ENCODE data around the gene IL7R. TPM values are rescaled to one million over a fixed set of nuclear protein-coding genes. Genes with fewer than 3 reads are reported as not detected.

IL7R gene, protein sequence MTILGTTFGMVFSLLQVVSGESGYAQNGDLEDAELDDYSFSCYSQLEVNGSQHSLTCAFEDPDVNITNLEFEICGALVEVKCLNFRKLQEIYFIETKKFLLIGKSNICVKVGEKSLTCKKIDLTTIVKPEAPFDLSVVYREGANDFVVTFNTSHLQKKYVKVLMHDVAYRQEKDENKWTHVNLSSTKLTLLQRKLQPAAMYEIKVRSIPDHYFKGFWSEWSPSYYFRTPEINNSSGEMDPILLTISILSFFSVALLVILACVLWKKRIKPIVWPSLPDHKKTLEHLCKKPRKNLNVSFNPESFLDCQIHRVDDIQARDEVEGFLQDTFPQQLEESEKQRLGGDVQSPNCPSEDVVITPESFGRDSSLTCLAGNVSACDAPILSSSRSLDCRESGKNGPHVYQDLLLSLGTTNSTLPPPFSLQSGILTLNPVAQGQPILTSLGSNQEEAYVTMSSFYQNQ
- total RNA-seq = 19.6 and 22.7 TPM in 2 replicates

DNA sequence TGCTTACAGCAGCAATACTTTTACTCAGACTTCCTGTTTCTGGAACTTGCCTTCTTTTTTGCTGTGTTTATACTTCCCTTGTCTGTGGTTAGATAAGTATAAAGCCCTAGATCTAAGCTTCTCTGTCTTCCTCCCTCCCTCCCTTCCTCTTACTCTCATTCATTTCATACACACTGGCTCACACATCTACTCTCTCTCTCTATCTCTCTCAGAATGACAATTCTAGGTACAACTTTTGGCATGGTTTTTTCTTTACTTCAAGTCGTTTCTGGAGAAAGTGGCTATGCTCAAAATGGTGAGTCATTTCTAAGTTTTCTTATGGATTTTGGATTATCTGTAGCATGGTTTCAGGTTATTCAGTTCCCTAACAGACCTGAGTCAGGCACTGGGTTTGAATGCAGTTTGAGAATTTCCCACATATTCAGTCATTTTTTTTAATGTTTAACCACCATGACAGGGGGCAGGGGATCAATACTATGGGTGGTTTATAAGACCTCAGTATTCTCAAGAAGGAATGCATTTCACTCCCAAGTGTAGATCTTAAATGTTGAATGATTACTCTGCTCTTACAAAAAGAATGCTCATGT lies at the start of gene IL7R:
TSS of gene IL7R (plus strand) at position 127 of the 587 bp plus-strand sequence. CDS start at position 214, 87 bp downstream.

Other genes starting within 250 kb of the IL7R start
- gene SPEF2, start 239.0 kb upstream of the IL7R start, total RNA-seq = 1.7 and 6.4 TPM in 2 replicates
- not detected in 2 replicates for gene CAPSL, start 81.7 kb downstream of the IL7R start, total RNA-seq
- gene UGT3A1, start 134.5 kb downstream of the IL7R start, total RNA-seq = not detected in 2 replicates
- gene UGT3A2, start 210.0 kb downstream of the IL7R start, total RNA-seq = not detected in 2 replicates